BE2C (cell line): ENCODE data around the gene FGFBP2.
"Not testable (repeated sequence)": the region's sequence is repeated elsewhere in the genome, so short reads cannot be mapped to it uniquely, and the experiment has no call there.

Experiments used
- DNase-seq: peaks from one replicate; pipeline ENCODE4 v3.0.0-alpha.2; 2020
- H3K27me3 ChIP-seq: fragments of 250-450 bp; sonication (Bioruptor Pico); 2 replicates; pipeline ENCODE4 v1.5.1; 2020; ENCODE audit warnings: mild to moderate bottlenecking
- H3K36me3 ChIP-seq: fragments of 250-450 bp; sonication (Bioruptor Pico); 2 replicates; pipeline ENCODE4 v1.5.1; 2020; ENCODE audit warnings: mild to moderate bottlenecking
- H3K4me1 ChIP-seq: fragments of 250-450 bp; sonication (Bioruptor Pico); 2 replicates; pipeline ENCODE4 v1.5.1; 2020
- H3K4me3 ChIP-seq: 2 replicates; pipeline ENCODE4 v1.5.1; 2011; ENCODE audit warnings: low read depth, low read length
- H3K9me3 ChIP-seq: fragments of 250-450 bp; sonication (Bioruptor Pico); 2 replicates; pipeline ENCODE4 v1.5.1; 2020
- TF ChIP-seq, protein P1 (sequence below): IDR thresholded peaks from 2 replicates; pipeline ENCODE4 v1.5.1; 2012; ENCODE audit warnings: mild to moderate bottlenecking, low read depth, low read length

Gene FGFBP2

DNA sequence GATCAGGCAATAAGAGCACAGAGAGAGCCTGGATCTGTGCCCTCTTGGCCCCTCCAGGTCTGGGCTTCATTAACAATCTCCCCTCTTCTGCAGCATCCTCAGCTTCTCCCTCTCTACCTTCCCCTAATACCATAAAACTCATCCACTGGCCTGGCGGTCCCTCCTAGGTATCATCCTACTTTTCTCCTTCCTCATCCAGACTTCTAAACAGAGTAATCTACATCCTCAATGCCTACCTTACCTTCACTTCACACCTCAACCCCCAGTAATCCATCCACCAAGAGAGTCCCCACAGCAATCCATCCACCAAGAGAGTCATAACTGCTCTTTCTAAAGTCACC, 41.4 kb downstream of the FGFBP2 start:
- H3K36me3 ChIP-seq: no peaks in the 10 kb centered on the region
- DNase-seq: no peak
- no peaks in the 10 kb centered on the region for H3K27me3 ChIP-seq
- no peaks in the 10 kb centered on the region for H3K4me1 ChIP-seq
- no peaks in the 10 kb centered on the region for H3K9me3 ChIP-seq
- no peak overlapping the region for H3K4me3 ChIP-seq
- TF ChIP-seq, protein P1, sequence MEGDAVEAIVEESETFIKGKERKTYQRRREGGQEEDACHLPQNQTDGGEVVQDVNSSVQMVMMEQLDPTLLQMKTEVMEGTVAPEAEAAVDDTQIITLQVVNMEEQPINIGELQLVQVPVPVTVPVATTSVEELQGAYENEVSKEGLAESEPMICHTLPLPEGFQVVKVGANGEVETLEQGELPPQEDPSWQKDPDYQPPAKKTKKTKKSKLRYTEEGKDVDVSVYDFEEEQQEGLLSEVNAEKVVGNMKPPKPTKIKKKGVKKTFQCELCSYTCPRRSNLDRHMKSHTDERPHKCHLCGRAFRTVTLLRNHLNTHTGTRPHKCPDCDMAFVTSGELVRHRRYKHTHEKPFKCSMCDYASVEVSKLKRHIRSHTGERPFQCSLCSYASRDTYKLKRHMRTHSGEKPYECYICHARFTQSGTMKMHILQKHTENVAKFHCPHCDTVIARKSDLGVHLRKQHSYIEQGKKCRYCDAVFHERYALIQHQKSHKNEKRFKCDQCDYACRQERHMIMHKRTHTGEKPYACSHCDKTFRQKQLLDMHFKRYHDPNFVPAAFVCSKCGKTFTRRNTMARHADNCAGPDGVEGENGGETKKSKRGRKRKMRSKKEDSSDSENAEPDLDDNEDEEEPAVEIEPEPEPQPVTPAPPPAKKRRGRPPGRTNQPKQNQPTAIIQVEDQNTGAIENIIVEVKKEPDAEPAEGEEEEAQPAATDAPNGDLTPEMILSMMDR: no peak

DNA sequence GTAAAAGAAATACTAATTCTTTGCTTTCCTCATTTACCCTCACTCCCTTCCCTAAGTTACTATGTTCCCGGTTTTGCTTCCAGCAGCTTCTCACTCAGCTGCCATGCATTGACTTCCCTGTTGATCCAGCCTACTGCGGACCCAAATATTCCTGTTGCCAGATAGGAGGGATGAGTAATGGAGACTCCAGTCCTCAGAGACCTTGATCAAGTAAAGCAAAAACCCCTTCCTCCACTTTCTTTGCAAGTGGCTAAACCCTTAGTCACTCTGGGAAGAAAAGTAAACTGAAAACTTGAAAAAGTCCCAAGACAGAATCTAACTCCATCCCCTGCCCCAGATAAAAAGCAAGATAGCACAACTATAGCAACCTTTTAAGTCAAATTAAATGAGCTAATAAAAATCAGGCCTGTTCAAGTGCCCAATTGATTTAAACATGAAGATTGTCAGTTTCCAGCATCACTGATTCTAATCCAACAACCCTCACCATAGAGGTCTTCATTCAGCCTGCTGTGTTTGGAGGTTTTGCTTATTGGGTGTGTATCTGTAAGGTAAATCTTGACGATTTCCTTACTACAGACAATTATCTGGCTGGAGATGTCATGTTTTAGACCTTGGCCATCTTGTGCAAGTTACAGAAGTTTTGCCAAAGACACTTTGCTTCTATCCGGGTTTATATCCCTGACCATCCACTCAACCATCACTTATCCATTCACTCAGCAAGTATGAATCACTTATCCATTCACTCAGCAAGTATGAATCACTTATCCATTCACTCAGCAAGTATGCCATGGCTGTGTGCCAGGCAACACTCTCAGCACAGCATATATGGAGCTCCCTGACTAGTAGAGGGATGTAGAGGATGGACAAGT, 42.0 kb downstream of the FGFBP2 start:
- H3K36me3 ChIP-seq: no peaks in the 10 kb centered on the region
- no peaks in the 10 kb centered on the region for H3K27me3 ChIP-seq
- no peaks in the 10 kb centered on the region for H3K9me3 ChIP-seq
- no peak overlapping the region for H3K4me3 ChIP-seq
- TF ChIP-seq, protein P1: no peak
- DNase-seq: peak; percentile 12
- no peaks in the 10 kb centered on the region for H3K4me1 ChIP-seq

DNA sequence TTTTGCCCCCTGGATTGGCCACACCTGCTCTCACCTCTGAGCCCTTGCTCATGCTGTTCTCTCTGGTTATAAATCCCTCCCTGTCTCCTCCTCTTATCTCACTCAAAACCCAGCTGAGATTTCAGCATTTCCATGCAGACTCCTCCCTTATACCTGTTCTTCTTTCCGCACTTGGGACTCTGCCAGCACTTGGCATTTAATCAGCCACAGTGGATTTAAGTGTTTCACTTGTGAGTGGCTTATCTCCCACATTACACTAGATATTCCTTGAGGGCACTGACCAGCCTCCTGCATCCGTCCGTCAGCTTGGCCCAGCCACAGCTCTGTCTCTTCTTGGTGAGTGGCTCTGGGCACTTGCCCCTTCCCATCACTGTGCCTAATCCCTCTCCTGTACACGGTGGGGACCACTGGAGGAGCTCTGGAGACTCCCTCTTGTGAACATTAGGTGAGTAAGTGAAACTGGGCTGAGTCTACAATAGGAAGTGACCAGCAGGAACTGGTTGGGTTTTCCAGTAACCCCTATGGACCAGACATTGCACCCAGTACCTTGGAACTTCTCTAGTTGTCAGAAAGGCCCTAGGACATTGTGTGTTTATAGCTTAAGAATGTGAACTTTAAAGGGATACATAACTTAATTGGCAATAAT, 44.4 kb downstream of the FGFBP2 start:
- TF ChIP-seq, protein P1: no peak
- Histone ChIP-seq H3K4me3 (no peak overlapping the region), H3K4me1 (no peaks in the 10 kb centered on the region), H3K27me3 (no peaks in the 10 kb centered on the region), H3K9me3 (no peaks in the 10 kb centered on the region), H3K36me3 (no peaks in the 10 kb centered on the region)
- DNase-seq: no peak

DNA sequence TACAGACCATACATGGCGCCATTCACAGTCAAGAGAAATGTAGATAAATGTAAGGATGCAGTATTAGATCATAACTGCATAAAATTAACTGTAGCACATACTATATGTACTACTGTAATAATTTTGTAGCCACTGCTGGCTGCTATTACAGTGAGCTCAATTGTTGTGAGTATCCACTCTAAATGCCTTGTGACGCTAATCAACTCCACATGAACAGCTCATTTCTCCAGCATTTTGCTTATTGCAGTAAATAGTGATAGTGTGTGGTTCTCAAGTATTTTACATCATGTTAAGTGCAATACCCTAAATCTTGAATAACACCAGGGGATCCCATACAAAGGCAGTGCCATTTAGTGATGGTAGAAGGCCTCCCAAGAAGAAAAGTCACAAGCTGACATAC, 45.7 kb downstream of the FGFBP2 start:
- Histone ChIP-seq H3K27me3 (0 out of 2 replicates have a peak, but pooled peaks cover 4% of the 10 kb centered on the region), H3K4me1 (no peaks in the 10 kb centered on the region), H3K9me3 (no peaks in the 10 kb centered on the region), H3K4me3 (no peak overlapping the region), H3K36me3 (no peaks in the 10 kb centered on the region)
- no peak for DNase-seq
- TF ChIP-seq, protein P1: no peak

DNA sequence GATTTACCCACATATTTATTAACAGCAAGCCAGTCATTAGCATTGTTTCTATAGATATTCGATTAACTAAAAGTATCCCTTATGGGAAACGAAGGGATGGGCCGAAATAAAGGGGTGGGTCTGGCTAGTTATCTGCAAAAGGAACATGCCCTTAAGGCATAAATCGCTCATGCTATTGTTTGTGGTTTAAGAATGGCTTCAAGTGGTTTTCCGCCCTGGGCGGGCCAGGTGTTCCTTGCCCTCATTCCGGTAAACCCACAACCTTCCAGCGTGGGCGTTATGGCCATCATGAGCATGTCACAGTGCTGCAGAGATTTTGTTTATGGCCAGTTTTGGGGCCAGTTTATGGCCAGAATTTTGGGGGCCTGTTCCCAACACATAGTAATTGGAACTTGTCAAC, 46.6 kb downstream of the FGFBP2 start:
- not testable (repeated sequence) for H3K27me3 ChIP-seq, H3K4me1 ChIP-seq, H3K36me3 ChIP-seq, DNase-seq, H3K4me3 ChIP-seq, H3K9me3 ChIP-seq

DNA sequence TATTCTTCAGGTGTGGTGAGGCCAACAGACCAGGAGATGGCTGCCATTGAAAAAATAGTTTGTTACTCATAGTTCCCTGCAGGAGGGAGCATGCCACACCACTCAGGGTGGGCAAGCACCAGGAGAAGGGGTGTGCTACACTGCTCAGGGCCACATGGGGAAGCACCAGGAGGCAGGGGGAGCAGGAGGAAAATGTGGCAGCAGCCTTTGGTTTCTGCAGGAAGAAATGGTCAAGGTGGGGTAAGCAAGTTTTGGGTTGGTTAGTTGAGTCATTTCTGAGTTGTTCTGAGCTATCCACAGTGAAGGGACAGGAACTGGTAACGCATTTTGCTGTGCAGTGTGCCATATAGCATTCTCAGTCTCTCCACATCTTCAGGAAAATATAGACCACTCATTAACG, 48.2 kb downstream of the FGFBP2 start:
- DNase-seq: no peak

More for the DNA sequence above, 48.2 kb downstream of the FGFBP2 start:
- Histone ChIP-seq H3K9me3 (no peaks in the 10 kb centered on the region), H3K36me3 (no peaks in the 10 kb centered on the region), H3K4me1 (no peaks in the 10 kb centered on the region), H3K27me3 (peaks cover 4% of the 10 kb centered on the region), H3K4me3 (no peak overlapping the region)
- TF ChIP-seq, protein P1: no peak
